ENCODE data around the gene NDUFB3.

- TF ChIP-seq, protein P1, sequence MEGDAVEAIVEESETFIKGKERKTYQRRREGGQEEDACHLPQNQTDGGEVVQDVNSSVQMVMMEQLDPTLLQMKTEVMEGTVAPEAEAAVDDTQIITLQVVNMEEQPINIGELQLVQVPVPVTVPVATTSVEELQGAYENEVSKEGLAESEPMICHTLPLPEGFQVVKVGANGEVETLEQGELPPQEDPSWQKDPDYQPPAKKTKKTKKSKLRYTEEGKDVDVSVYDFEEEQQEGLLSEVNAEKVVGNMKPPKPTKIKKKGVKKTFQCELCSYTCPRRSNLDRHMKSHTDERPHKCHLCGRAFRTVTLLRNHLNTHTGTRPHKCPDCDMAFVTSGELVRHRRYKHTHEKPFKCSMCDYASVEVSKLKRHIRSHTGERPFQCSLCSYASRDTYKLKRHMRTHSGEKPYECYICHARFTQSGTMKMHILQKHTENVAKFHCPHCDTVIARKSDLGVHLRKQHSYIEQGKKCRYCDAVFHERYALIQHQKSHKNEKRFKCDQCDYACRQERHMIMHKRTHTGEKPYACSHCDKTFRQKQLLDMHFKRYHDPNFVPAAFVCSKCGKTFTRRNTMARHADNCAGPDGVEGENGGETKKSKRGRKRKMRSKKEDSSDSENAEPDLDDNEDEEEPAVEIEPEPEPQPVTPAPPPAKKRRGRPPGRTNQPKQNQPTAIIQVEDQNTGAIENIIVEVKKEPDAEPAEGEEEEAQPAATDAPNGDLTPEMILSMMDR (IDR thresholded peaks at IDR 0.05): no peak
- no peak for TF ChIP-seq ZFX (IDR thresholded peaks at IDR 0.05; ENCODE audit: borderline replicate concordance)
Observed at GRCh38 chr2:201128033-201128432, 56.2 kb downstream of the NDUFB3 start.
